RCC 7860 (cell line): ENCODE data around the gene ARID4B.
"Not testable (repeated sequence)": the region's sequence is repeated elsewhere in the genome, so short reads cannot be mapped to it uniquely, and the experiment has no call there.

ENCODE experiments used
- DNase-seq: peaks from one replicate; pipeline ENCODE4 v3.0.0-alpha.2; 2015; ENCODE audit warnings: low spot score
- FAIRE-seq: peaks from 2 replicates; lab custom pipeline; 2012; peaks lifted over from hg19 to GRCh38; lab: Jason Lieb, UNC

ARID4B gene

DNA sequence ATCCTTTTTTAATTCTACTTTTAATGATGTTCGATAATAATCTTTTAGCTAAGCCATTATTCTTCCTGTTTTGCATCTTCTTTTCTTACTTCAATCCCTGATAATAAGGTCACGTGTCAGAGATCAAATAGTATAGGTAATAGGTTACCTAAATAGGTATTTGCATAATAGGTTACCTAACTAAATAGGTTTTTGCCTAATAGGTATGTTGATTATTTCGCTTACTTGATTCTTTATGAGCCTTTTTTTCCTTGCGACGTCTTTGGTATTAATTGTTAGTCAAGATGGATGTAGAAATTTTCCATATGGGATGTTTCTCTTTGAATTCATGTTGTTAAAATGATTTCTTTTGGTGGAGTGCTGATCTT is 2.9 kb upstream of the ARID4B start:
- FAIRE-seq, result no peak

GRCh38 chr1:235329139-235329902 is 1.3 kb upstream of the ARID4B start:
- FAIRE-seq (no peak), DNase-seq (peak; percentile 16)

More for the DNA sequence above, 2.9 kb upstream of the ARID4B start:
- no peak for DNase-seq

- DNase-seq (peak; percentile 100), FAIRE-seq (peak; percentile 94)
These were observed 526 bp upstream of the ARID4B start, which contains the start of gene GGPS1 for GRCh38 chr1:235328271-235329138. Gene GGPS1 (plus strand): TSS chr1:235328570. CDS start chr1:235335265, 6,695 bp downstream.

DNA sequence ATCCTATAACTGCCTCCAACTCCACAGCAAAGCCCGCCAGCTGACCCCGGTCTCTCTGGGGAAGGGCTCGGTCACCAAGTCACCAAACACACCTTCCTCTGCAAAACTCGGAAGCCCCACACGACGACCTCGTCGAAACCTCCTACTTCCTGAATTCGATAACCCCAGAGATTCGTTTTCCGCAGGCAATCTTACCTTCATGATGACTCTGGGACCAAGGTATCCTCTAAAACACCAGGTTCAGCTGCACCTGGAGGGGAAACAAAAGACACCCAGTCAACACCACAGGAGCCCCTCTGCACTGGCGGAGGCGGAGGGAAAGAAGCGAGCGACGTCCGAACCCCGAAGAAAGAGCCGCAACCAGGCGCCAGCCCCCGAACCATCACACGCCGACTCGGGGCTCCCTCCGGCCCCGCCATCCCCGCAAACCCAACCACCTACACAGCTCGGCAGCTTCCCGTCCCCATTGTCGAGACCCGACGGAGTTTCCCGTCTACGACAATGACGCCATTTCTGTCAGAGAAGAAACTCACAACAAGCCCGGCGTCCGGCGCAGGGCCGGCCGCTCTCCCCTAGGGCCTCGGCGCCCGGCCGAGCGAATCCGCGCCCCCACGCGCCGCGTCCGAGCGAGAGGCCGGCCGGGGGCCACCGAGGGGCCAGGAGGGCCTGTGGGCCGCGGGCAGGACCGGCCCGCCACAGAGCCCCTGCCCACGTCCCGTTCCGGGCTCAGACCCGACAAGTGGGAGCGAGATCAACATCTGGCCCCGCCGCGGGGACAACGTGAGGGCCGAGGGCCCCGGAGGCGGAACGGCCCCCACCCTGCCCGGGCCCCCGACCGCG is 1.0 kb downstream of the ARID4B start:
- FAIRE-seq (no peak), DNase-seq (peak; percentile 20)

DNA sequence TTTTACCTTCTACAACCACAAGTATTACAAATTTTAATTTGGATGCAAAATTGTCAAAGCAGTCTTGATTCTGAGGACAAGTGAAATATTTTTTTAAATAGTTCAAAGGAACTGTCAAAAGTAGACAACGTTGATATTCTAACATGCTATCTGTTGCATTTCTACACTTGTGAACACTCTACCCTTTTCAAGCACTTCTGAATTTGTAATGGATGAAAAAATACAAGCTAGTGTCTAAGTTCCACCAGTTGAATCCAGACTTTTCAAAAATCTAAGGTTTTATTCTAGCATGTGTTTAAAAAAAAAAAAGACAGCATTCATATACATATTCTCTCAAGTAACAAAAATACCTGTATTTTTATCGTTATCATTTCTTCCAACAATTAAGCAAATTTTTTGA is 2.1 kb downstream of the ARID4B start:
- no peak for DNase-seq
- peak; percentile 31 for FAIRE-seq

GRCh38 chr1:235325139-235325538 is 2.8 kb downstream of the ARID4B start:
- DNase-seq (no peak), FAIRE-seq (no peak)

DNA sequence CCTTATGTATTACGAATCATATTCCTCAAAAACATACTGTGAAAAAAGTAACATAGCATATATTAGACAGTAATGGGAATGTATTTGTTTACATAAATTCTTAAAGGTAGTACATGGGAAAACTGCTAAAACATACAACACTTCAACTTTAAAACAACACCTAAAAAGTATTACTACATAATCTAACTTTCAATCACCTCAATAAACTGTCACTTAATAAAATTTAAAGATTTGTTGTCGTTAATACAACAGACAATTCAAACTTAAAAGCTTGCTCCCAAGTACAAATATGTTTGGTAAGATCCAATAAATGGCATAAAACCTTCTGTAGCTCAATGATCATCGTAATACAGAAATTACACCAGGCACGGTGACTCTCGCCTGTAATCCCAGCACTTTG is 3.7 kb downstream of the ARID4B start:
- no peak for FAIRE-seq
- no peak for DNase-seq

GRCh38 chr1:235320521-235321179 is 7.3 kb downstream of the ARID4B start:
- FAIRE-seq, result no peak

DNA sequence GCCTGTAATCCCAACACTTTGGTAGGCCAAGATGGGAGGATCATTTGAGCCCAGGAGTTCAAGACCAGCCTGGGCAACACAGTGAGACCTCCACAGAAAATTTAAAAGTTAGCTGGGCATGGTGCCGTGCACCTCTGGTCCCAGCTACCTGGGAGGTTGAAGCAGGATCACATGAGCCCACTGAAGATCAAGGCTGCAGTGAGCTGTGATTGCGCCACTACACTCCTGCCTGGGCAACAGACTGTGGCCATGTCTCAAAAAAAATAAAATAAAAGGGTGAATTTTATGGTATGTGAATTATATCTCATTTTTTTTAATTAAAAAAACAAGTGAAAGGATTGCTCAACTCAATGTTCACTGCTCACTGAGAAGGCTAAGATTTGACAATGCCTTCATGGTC is 8.7 kb downstream of the ARID4B start:
- DNase-seq (no peak), FAIRE-seq (no peak)

More at GRCh38 chr1:235320521-235321179, 7.3 kb downstream of the ARID4B start:
- DNase-seq, result no peak

GRCh38 chr1:235317168-235317567 is 10.8 kb downstream of the ARID4B start:
- DNase-seq (no peak), FAIRE-seq (no peak)

DNA sequence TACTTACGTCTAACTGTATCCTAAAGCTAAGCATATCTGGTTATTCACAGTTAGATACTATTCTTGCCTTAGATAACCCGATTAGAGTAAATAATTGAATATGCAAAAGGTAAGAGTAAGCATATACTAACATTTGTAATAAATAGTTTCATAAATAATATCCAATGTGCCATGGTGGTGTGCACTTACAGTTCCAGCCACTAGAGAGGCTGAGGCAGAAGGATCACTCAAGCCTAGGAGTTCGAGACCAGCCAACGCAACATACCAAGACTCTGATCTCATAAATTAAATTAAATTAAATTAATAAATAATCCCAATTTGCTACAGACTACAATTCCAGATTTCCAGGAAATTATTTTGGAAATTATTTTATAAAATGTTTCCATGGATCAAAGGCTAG is 12.2 kb downstream of the ARID4B start:
- no peak for DNase-seq
- no peak for FAIRE-seq

GRCh38 chr1:235315173-235315572 is 12.8 kb downstream of the ARID4B start:
- FAIRE-seq (no peak), DNase-seq (no peak)

DNA sequence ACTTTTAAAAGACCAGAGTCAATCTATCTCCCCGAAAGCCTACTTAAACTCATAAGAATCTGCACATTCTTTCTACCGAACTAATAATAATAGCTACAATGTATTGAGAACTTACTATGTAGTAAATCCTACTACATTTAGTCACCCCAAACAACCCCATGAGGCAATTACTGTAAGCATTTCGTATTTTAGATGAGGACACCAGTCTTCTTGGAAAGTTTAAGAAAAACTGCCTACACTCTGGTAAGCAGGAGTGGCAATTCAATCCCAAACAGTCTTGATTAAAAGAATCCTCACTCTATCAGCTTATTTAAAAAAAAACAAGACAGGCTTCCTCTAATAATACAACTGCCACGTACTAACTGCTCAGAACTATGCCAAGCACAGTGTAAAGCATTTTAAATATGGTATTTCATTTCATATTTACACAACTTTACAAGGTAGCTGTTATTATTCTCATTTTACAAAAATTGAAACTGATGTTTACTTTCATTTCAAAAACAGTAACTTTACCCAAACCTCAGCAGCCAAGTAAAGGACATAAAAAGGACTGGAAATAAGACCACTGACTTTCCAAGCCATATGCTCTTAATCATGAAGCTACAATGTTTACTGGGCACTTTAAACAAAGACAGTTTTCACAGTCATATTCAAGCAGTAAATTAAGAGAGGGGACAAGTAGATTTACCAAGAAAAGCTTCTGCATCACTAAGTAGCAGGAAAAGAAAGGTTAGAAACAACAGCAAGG is 13.9 kb downstream of the ARID4B start:
- DNase-seq (no peak), FAIRE-seq (no peak)

GRCh38 chr1:235313262-235313661 is 14.7 kb downstream of the ARID4B start:
- DNase-seq (no peak), FAIRE-seq (no peak)

- not testable (repeated sequence) for DNase-seq, FAIRE-seq
These were observed 18.8 kb downstream of the ARID4B start for GRCh38 chr1:235309206-235309605.

DNA sequence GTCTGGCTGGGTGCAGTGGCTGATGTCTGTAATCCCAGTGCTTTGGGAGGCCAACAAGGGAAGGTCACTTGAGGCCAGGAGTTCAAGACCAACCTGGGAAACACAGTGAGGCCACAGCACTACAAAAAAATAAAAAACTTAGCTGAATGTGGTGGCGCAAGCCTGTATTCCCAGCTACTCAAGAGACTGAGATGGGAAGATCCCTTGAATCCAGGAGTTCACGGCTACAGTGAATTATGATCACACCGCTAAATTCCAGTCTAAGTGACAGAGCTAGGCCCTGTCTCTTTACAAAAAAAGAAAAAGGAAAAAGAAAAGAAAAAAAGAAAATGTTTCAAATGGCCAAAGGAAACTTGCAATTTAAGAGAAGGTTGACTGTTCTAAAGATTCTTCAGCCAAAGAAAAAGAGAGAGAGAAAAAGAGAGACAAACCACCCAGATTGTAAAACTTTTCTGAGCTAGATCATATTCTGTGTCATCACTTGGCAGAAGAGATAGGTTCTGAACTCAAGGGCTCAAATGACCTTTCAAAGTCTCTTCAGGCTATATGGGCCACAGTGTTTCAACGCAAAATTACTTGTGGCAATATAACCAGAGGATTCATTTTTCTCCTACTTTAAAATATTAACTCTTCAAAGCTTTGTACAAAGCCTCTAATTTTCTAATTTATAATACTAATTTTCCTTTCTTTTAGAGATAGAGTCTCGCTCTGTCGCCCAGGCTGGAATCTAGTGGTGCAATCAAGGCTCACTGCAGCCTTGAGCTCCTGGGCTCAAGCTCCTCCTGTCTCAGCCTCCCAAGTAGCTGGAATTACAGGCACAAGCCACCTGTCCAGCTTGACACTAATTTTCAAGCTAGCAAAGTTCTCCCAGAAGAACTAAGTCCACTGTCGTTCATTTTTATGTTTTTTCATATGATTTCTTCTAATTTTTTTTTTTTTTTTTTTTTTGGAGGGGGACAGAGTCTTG is 20.5 kb downstream of the ARID4B start:
- DNase-seq (no peak), FAIRE-seq (no peak)

DNA sequence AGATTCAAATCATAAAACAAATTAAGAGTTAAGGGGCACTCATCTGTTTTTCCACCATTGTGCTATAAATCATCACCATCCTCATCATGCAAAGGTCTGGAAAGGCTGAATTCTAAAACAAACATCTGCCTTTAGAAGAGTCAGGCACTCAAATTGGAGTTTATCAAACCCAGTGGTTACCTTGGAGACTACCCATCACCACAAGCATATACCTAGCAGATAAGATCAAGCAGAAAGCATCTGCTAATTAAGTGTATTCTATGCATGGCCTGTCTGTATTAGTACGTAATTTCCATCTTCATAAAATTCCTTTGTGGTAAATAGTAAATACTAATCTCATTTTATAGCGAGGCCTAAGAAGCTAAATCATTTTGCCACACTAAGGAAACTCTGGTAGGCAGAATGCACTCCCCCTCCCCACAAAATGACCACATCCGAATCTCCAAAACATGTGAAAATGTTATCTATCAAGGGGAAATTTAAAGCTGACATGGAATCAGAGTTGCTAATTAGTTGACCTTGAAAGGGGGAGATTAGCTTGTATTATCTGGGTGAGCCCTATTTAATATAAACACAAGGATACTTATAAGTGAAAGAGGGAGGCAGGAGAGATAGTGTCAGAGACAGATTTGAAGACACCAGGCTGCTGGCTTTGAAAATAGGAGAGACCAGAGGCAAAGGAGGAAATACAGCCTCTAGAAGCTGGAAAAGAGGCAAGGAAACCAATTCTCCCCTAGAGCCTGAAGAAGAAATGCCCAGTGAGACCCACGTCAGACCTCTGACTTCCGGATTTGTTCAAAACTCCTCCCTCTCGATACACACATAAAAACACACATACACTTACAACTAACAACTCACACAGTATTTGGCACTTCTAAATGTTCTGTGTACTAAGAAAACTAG is 23.2 kb downstream of the ARID4B start:
- DNase-seq, result no peak
- no peak for FAIRE-seq

DNA sequence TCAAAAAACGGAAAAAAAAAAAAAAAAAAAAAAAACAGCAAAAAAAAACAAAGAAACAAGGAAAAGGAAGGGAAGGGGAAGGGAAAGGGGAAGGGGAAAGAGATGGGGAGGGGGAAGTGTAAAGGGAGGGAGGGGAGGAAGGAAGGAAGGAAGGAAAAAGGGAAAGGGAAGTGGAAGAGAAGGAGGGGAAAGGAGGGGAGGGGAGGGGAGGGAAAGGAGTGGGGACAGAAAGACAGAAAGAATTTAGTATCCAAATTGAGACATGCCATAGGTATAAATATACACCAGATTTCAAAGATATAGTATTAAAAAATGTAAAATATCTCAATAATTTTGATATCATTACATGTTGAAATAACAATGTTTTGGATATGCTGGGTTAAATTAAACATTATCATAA is 25.8 kb downstream of the ARID4B start:
- no peak for FAIRE-seq
- DNase-seq, result no peak
